ENCODE measurements around the gene POLDIP2. TPM values are rescaled to one million over a fixed set of nuclear protein-coding genes. Genes with fewer than 3 reads are reported as not detected.

POLDIP2 gene
- total RNA-seq = 137 and 149 TPM in 2 replicates

GRCh38 chr17:28357061-28357900 lies at the start of gene POLDIP2:
Gene POLDIP2 (minus strand): TSS chr17:28357527. CDS start chr17:28357448, 79 bp downstream.

GRCh38 chr17:28405632-28406472 lies 48.5 kb upstream of the POLDIP2 start, which contains the start of gene SLC46A1:
Gene SLC46A1 (minus strand): TSS chr17:28406212. CDS start chr17:28406114, 98 bp downstream.

GRCh38 chr17:28371245-28372202 lies 14.2 kb upstream of the POLDIP2 start, which contains the start of gene SARM1:
Gene SARM1 (plus strand): TSS chr17:28371694. CDS start chr17:28372033, 339 bp downstream.

GRCh38 chr17:28370035-28370743 lies 12.9 kb upstream of the POLDIP2 start, which contains the start of gene VTN:
Gene VTN (minus strand): TSS chr17:28370307. CDS start chr17:28370203, 104 bp downstream.

GRCh38 chr17:28364665-28365363 lies 7.5 kb upstream of the POLDIP2 start, which contains the start of gene SEBOX:
Gene SEBOX (minus strand): TSS chr17:28365199. CDS start chr17:28365151, 48 bp downstream.

GRCh38 chr17:28335201-28335958 lies 21.9 kb downstream of the POLDIP2 start, which contains the start of the genes IFT20 and TNFAIP1:
Gene IFT20 (minus strand): TSS chr17:28335472. CDS start chr17:28331985, 3,487 bp downstream.
Gene TNFAIP1 (plus strand): TSS chr17:28335761. CDS start chr17:28339522, 3,761 bp downstream.

GRCh38 chr17:28318759-28319597 lies 38.3 kb downstream of the POLDIP2 start, which contains the start of gene TMEM97:
Gene TMEM97 (plus strand): TSS chr17:28319200. CDS start chr17:28319240, 40 bp downstream.

Other genes starting within 250 kb of the POLDIP2 start
- 77.3 and 77.8 TPM in 2 replicates for gene TMEM97, start 38.3 kb downstream of the POLDIP2 start, total RNA-seq
- 34.1 and 34.3 TPM in 2 replicates for gene IFT20, start 22.1 kb downstream of the POLDIP2 start, total RNA-seq
- 27.7 and 29.4 TPM in 2 replicates for gene TNFAIP1, start 21.8 kb downstream of the POLDIP2 start, total RNA-seq
- not detected in 2 replicates for gene SEBOX, start 7.7 kb upstream of the POLDIP2 start, total RNA-seq
- gene VTN, start 12.8 kb upstream of the POLDIP2 start, total RNA-seq = under 0.01 TPM in 1 of 2 replicates, not detected in the other
- gene SARM1, start 14.2 kb upstream of the POLDIP2 start, total RNA-seq = 5.2 and 9.1 TPM in 2 replicates
- 2.4 and 2.7 TPM in 2 replicates for gene SLC46A1, start 48.7 kb upstream of the POLDIP2 start, total RNA-seq
- not detected in 2 replicates for gene SLC13A2, start 116.1 kb upstream of the POLDIP2 start, total RNA-seq
- not detected in 2 replicates for gene FOXN1, start 148.8 kb upstream of the POLDIP2 start, total RNA-seq
- 21.0 and 24.8 TPM in 2 replicates for gene UNC119, start 195.1 kb upstream of the POLDIP2 start, total RNA-seq
- 69.6 and 72.1 TPM in 2 replicates for gene PIGS, start 214.0 kb upstream of the POLDIP2 start, total RNA-seq
- gene ALDOC, start 219.4 kb upstream of the POLDIP2 start, total RNA-seq = 62.4 and 80.3 TPM in 2 replicates
- 65.1 and 70.4 TPM in 2 replicates for gene SPAG5, start 241.5 kb upstream of the POLDIP2 start, total RNA-seq